Mesenteric fat pad (tissue), 1 donor: Measurements from ENCODE around the gene LSM5. TPM values are rescaled to one million over a fixed set of nuclear protein-coding genes. Genes with fewer than 3 reads are reported as not detected.

Experiments used
- DNase-seq: peaks from one replicate; pipeline ENCODE4 v3.0.0-alpha.2; 2020; ENCODE audit warnings: low spot score
- total RNA-seq: library from RNA; stranded (reverse); fragmentation: NEBNext Ultra II Directional; extraction: Animal tissue kit (Norgen Biotek cat#: 25700); gene quantifications from one replicate; pipeline ENCODE4 v1.2.1, GENCODE V29; 2021
- donor health status: DM: yes; HTN: yes; CAD: no.

Gene LSM5
- total RNA-seq, 1 donor from 2014 or later = 22.5 TPM

DNA sequence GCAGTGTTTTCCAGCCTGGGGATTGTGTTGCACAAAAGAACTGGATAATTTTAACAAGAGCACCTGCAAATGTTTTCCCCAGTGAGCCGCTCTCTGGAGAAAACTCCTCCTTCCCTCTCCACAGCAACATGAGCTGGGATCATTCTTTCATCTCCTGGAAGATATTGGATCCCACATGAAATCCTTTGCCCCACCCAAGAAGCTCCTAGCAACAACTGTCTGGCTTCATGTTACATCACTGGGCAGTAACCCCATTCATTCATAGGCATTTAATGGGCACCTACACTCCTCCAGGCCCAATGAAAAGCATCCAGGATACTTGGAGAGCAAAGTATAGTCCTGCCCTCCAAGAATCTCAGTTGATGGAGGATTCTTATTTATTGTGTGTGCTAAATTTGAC lies 27.2 kb downstream of the LSM5 start:
- DNase-seq = no peak

GRCh38 chr7:32462451-32462850 lies 27.7 kb downstream of the LSM5 start:
- no peak for DNase-seq

DNA sequence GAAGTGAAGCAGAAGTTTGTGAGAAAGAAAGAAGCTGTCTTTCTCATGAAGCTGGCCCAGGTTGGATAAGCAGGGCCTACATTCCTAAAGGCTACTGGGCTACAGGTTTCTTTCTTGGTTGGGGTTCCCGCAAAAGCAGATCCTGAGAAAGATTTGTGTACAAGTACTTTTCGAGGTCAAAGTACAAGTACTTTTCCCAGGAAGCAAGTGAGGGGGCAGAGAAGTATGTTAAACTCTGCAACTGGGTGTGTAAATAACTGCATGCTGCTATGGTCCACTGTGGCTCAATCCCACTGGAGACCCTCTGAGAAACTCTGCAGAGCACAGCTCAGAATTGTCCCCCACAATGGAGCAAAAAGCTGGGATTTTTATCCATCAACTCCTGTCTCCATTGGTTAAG lies 28.7 kb downstream of the LSM5 start:
- no peak for DNase-seq

GRCh38 chr7:32459788-32460187 lies 30.4 kb downstream of the LSM5 start:
- DNase-seq = no peak

DNA sequence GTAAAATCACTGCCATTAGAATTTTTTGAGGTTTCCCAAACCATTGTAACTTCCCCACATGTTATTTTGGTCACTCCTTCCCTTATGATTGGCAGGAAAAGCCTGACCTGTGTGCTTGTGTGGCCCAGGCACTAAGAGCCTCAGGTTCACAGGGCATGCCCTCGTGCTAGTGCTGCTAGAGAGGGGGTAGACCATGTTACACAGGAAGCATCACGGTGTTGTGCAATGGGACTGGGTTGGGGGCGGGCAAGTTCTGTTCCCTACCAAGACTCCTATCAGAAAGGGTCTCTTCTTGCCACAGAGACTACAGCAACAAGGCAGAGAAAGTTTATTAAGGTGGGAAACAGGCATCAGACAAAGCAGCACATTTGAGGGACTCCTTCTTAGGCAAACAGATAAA lies 32.2 kb downstream of the LSM5 start:
- DNase-seq = no peak

DNA sequence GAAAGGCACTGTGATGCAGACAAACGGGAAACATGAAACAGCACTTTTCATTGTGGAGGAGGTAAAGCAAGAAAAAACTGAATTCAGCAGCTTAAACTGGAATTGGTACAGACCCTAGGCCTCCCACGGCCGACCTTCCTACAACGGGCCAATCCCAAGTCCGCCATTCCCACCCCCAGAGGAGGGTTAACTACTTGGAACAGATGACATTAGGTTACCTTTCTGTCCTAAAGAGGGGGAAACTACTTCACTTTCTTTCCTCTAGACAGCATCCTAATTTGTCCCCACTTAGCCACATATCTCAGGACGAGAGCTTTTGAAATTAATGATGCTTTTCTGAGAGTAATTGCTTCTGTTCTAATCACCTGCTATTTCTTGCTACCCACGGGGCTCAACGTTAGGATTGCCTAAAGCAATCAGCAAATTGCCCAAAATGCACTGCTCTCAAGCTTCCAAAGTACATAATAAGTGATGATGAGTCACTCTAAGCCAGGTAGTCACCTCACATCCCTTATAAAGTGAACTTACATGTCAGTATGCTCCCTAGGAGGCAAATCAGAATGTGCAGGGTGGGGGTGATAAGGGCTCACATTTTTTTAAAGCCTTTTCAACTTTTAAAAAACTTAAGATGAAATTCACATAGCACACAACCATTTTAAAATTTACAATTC lies 36.7 kb downstream of the LSM5 start:
- DNase-seq = no peak

GRCh38 chr7:32447218-32447617 lies 43.0 kb downstream of the LSM5 start:
- no peak for DNase-seq

- no peak for DNase-seq
Measured at GRCh38 chr7:32436146-32436928, 53.8 kb downstream of the LSM5 start.

Other genes with a start within 250 kb of the LSM5 start
- gene AVL9, start 5.1 kb upstream of the LSM5 start, total RNA-seq = 35.5 TPM